ENCODE data around the gene CACNA2D3. TPM values are rescaled to one million over a fixed set of nuclear protein-coding genes. Genes with fewer than 3 reads are reported as not detected.
A peak's percentile ranks its signal among the peaks of the same experiment; 100 is the strongest.

Gene CACNA2D3
- total RNA-seq, 1 experiment from 2014 or later = 11.7 TPM

DNA sequence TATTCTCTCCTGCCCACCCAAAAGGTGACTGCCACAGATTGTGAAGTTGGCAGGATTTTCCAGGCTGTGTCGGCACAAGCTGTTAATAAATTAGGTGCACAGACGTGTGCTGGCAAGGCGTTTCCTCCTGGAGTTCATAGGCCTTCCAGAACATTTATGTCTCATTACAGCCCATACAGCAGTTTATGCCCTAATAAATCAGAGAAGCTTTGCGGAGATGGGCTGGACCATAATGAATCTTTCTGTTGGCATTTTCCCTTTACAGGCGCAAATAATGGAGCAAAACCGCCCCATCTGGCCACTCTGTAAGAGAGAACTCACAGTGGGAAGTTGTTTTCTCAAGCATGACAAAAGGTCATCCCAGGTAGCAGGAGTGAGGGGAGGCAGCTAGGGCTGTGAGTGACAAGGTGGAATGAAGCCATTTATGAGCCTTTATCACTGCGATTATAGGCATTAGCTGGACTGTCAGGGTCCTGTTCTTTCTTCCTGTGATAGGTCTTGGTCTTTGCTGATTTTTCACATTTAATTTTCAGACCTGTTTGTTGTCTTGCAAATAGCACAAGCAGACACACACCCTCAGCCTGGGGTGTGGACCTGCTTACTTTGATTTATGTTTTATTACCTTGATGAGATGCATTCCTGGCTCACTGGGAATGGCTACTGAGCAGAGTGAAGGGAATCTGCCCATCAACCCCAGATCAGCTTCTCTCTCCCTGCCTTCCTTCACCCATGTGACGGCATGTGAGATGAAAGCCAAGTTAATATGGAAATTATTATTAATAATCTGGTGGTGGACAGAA is 548.0 kb downstream of the CACNA2D3 start:
- no peak for DNase-seq (ENCODE audit: low read depth)

DNA sequence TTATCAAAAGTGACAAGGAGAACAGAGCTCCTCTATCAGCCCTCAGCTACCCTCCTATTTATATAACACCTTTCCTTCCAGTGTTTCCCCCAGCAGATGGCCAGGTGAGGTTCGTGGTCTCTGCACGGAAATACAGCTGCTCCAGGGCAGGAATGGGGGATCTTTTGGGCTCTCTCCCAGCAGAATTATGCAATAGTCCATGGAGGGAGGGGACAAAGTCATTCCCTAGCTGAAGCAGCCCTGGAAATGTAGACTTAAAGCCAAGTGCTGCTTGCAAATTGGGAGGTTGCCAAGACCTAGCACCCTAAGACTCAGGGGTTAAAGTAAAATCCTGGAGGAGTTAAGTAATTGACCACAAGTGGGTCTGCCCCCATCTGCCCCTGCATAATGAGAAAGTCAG is 549.2 kb downstream of the CACNA2D3 start:
- no peak for DNase-seq (ENCODE audit: low read depth)

DNA sequence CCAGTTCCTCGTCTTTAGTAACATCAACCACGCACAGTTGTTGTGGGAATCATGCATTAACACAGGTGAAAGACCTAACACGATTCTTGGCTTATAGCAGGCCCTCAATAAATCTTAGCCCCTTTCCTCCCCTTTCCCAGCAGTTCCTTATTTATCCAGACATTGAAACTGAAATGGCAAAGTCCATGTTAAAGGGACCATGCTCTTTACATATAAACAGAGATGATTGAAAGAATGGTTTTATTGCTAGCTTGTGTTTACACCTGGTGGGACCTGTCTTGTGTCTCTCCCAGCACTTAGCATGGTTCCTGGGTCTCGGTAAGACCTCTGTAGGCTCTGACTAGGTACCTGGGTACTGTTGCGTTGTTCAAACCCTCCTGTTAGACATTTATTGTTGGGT is 553.7 kb downstream of the CACNA2D3 start:
- no peak for DNase-seq (ENCODE audit: low read depth)

DNA sequence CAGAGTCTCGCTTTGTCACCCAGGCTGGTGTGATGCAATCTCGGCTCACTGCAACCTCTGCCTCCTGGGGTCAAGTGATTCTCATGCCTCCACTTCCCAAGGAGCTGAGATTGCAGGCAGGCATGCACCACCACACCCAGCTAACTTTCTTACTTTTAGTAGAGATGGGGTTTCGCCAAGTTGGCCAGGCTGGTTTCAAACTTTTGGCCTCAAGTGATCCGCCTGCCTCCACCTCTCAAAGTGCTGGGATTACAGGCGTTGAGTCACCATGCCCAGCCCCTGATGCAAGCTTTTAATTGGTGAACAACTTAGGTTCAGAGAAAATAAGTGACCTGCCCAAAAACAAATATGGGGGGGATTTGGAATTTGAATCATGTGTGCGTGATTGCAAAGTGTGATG is 559.4 kb downstream of the CACNA2D3 start:
- DNase-seq (ENCODE audit: low read depth) = no peak

DNA sequence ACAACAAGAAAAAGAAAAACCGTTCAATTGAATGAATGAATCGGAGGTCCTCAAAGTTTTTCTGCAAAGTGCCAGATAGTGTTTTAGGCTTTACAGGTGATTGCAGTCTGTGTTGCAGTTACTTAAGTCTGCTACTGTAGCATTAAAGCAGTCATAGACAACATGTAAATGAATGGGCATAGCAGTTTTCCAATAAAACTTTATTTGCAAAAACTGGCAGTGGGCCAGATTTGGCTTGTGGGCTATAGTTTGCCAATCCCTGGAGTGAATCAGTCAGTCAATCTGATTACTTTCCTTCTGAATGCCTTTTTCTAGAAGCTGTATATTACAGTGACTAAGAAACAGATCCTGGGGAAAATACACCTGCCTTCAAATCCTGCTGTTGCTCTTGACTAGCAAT is 562.9 kb downstream of the CACNA2D3 start:
- no peak for DNase-seq (ENCODE audit: low read depth)

DNA sequence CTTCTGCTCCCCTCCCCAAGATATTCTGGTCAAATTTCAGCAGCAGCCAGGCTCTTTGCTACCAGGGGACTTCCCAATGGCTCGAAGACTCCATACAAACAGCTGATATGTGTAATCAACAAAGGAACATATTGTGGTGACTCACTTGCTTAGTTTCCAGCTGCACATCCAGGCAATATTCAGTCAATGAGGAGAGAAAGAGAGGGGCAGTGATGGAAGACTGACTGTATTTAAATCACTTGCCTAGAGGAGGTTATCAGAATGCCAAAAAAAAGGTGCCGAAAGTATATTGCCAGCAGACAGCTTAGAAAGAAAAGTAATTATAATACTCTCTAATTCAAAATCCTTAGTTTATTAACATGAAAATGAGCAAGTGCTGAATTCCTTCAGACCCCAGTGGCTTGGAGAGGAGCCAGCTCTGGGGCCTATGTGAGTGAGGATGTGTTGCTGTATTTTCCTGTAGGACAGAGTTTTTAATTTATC is 569.0 kb downstream of the CACNA2D3 start:
- peak; percentile 64 for DNase-seq (ENCODE audit: low read depth)

DNA sequence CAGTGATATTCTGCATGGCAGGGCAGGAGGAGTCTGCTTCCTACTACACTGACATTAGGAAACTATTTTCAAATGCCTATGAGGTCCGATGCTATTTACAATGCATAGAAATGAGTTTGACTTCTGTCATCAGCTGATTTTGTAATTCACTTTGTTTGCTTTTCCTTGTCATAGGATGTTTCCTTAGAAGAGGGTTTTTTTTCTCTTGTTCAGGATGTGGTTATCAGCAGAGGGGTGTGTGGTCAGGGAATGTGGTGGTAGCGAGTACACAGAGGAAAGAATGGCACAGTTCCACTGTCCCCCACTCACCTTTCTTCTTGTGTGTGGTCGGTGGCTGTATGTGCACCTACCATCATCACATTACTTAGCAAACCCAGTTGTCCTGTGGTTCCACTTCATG is 574.0 kb downstream of the CACNA2D3 start:
- DNase-seq (ENCODE audit: low read depth) = peak; percentile 35

DNA sequence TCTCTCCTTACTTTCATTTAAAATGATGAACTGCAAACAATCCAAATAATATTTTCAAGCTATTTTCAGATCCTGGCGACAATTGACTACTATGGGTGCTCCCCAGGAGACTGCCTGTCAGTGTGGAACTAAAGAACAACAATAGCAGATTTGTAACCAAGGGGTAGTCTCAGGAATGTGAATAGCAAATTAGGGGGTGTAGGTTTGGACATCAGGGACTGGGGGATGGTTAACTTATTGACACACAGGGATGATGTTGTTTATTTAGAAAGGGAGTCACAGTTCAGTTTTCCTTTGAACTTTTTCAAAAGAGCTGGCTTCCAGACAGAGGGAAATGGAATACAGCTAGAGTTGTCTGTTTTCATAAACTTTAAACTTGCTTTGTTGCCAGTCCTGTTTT is 575.7 kb downstream of the CACNA2D3 start:
- DNase-seq (ENCODE audit: low read depth) = no peak

DNA sequence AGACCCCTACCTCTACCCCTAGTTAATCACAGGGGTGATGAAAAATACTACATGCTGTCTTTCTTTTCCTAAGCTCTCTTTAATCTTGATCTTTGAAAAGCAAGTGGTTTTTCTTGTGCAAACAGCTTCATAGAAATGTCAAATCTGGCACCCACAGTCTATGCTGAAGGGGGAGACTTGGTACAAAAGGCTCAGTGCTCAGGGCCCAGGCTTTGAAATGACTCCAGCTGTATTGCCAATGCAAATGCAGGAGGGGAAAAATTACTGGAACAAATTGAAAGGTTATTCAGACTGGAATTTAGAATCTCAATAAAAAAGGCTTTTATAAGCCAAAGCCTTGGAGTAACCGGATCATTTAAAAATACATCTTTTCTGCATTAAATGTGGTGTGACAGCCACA is 581.6 kb downstream of the CACNA2D3 start:
- no peak for DNase-seq (ENCODE audit: low read depth)

DNA sequence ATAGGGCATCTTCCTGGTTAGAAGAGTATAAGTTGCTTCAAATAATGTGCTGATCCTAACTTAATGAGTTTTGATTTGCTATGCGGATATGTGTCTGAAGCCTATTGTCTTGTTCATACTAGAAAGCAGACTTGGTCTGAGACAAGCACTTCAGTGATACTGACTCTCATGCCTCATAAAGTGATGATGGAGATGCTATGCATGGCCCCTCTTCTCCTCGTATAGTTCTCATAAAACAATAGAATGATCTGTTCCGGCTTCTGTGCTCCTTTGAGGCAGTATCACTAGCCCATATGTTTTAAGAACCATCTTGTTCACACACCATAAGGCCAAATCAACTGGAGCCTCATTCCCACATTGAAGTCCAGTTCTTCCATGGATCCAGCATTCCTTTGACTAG is 583.4 kb downstream of the CACNA2D3 start:
- DNase-seq (ENCODE audit: low read depth) = no peak

DNA sequence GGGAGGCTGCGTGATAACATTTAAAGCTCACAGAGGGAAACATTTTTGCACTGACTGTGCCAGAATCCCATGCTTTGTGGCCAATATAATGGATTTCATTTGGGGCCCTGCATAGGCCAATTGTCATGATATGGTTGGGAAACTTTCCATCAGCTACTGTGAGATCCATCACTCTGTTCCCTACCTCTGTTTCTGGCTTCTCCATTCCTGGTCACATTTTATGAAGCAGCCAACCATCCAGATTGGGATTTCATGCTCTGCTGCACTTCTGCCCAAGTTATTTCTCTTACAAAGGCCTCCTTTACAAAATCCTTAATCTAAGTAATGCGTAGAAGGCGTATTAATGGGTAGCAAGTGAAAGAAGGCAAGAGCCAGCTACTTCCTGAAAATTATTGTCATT is 584.4 kb downstream of the CACNA2D3 start:
- no peak for DNase-seq (ENCODE audit: low read depth)

DNA sequence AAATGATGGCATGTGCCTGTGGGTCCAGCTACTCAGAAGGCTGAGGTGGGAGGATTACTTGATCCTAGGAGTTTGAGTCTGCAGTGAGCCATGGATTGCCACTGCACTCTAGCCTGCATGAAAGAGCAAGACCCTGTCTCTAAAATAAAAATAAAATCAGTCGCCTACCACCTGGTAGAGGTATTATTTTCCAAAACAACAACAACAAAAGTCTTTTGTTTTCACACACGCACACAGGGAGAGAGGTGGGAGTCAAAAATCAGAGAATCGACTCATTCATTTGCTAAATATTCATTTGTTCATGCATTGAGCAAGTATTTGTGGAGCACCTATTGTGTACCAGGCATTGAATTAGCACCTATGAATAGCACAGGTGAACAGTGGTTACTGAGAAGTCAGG is 587.4 kb downstream of the CACNA2D3 start:
- no peak for DNase-seq (ENCODE audit: low read depth)

DNA sequence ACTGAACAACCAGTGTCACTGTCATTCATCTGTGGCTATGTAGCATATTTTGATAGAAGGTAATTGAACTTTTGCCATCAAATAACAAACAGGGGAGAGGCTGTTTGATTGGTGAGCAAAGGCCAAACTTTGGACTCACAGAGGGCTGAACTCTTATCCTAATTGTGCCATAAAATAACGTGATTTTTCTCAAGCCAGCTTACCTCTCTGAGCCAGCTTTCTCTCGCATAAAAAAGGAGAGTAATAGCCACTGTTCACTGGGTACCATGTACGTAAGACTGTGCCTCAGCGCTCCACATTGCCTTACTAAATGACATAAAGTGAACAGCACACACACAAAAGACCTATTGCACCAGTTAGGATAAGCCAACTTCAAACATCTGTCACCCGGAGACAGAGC is 588.6 kb downstream of the CACNA2D3 start:
- DNase-seq (ENCODE audit: low read depth) = no peak

DNA sequence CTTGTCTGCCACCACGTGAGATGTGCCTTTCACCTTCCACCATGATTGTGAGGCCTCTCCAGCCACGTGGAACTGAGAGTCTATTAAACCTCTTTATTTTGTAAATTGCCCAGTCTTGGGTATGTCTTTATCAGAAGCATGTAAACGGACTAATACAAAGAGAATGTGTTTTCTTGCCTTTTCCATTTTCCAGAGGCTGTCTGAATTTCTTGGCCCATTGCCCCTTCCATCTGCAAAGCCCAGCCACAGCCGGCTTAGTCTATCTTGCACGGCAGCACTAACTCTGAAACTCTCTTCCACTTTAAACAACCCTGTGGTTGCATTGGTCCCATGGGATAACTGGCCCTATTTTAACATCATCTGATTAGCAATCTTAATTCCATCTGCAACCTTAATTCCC is 590.2 kb downstream of the CACNA2D3 start:
- no peak for DNase-seq (ENCODE audit: low read depth)

DNA sequence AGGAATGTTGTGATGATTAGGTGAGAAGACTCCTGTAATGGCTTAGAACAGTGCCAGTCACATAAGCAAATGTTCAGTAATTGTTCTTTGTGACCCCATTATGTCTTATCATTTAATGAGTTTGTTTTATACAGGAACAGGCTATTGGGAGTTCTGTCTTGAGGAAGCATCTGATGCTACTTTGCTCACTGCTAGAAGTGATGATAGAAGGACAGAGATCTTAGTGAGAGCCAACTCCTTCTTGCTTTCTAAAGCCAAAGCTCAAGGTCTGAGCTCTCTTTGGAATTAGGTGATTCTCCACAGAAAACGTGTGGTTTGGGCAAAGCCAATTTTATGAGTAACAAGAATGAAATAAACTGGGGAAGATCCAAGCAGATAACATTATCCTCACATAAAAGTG is 590.7 kb downstream of the CACNA2D3 start:
- no peak for DNase-seq (ENCODE audit: low read depth)

DNA sequence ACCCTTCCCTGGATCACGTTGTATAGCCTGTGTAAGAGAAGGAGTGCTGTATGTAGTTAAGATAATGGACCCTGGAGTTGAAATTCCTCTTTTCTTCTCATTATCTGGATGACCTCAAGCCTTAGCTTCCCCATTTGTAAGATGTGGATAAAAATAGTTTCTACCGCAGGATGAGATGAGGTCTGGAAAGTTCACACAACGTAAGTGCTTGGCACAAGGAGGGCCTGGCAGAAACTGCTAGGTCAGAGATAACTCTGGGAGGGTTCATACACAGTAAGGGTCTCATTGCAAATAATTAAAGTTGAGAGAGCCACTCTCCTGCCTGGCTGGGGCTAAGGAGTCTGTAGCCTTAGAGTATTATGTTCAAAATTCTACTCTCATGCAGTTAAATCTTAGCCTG is 591.1 kb downstream of the CACNA2D3 start:
- no peak for DNase-seq (ENCODE audit: low read depth)

DNA sequence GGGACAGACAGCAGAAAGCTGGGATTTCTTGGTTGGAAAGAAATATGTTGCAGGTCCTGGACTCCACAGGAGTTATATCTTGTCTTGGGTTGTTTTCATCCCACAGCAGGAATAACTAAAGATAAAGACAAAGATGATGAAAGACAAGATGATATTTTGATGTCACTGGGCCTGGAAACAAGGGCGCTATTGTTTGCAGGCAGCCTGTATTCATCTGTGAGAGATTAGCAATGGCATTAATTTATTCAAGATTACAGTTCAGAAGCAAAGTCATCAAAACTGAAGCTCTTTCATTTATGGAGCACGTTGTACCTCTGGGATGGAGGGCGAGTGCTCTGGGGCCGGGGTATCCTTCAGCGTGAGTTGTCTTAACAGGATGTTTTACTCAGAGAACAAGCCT is 591.7 kb downstream of the CACNA2D3 start:
- no peak for DNase-seq (ENCODE audit: low read depth)

DNA sequence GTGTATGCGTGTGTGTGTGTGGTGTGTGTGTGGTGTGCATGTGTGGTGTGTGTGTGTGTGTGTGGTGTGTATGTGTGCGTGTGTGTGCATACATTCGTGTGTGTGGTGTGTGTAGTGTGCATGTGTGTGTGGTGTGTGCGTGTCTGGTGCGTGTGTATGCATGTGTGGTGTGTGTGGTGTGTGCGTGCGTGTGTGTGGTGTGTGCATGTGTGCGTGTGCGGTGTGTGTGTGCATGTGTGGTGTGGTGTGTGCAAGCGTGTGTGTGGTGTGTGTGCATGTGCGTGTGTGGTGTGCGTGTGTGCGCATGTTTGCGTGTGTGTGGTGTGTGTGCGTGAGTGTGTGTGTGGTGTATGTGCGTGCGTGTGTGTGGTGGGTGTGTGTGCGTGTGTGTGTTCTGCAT is 595.2 kb downstream of the CACNA2D3 start:
- DNase-seq (ENCODE audit: low read depth) = no peak

DNA sequence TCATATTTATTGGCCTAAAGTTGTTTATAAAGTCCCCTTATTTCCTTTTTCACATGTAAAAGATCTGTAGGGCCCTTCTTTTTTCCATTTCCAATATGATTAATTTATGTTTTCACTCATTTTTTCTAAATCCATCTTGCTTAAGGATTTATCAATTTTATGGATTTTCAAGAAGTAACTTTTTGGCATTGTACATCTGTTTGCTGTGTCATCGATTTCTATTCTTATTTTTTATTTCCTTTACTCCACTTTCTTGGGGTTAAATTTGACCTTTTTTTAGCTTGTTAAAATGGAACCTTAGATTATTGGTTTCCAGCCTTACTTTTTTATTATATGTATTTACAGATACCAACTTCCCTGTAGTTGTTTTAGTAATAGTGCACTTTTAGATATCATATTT is 597.6 kb downstream of the CACNA2D3 start:
- DNase-seq (ENCODE audit: low read depth) = no peak

DNA sequence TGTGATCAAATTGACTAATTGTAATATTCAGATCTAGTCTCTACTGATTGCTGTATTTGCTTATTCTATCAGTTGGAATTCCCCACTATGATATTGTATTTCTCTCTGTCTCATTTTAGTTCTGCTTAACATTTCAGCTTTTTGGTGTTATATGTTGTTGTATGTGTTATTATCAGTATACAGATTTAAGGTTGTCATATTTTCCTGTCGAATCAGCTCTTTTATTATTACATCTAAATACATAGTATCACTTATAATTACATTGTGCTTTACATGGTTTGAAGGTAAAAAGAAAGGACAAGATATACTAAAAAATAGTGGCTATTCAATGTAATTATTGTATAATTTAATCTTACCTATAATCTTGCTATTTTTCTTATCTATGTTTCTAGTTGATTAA is 598.3 kb downstream of the CACNA2D3 start:
- no peak for DNase-seq (ENCODE audit: low read depth)

DNA sequence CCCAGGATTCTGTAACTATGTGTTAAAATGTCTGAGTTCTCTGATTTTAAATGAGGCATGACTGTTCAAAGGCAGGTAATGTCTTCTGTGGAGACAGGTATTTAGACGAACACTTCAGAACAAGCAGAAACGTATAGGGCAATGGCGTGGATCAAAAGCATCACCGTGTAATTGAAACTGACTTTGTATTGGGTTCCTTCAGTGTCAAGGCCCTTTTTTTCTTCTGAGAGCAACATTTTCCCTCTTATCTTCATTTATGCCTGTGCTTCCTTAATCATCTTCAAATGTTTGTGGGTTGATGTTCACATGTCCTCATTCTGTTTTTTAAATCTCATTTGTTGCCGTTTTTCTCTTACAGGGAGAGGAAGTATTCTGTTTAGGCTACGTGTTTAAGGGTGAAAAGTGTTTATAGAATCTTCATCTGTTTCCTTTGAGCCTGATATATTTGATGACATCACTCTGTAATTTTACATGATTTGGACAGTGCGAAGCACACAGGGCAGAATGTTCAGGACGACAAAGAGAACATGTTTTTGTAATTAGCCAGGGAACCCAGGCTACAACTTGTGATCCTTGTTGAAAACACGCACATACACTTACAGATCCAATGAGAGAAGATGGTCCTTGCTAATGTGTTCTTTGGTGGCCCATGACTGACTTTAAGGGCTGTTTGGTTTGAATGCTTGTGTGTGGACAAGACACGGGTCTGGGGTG is 609.5 kb downstream of the CACNA2D3 start:
- no peak for DNase-seq (ENCODE audit: low read depth)

DNA sequence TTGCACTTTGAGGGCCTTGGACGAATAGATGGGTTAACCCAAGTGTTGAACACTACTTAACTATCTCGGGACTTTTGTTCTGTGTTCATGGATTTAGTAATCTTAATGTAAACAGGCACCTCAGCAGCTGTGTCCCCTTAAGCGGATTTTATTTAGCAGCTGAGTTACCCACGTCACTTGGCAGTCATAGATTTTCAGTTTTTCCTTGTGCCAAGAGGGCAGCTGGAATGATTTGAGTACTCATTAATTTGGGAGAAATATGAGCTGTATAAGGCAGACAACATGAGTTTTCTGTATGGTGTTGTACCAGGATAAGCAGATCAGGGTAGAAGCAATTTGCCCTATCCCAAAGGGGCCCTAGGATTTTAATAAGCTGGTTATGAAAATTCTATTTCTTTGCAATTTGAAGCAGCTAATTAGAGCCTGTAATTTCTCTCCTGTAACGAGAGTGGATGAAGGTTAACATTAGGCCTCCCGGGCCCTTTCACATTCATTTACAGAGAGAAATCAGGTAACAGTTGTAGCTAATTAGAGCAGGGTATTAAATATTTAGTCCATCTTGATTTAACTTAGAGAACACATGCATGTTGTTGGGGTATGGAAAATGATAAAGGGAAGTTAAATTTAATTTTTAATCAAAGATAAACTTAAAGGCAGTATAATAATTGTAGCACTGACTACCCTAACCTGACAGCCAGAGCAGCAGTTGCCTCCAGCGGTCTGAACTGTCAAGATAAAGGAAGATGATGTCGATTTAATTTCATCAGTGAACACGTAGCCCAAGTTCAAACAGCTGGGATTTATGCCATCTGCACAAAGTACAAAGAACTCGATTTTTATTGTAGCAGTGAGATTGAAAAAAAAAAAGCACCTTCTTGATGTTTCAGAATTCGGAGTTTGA is 611.0 kb downstream of the CACNA2D3 start:
- no peak for DNase-seq (ENCODE audit: low read depth)

Measured in RPMI7951 (cell line).